Nephron (organoid): ENCODE measurements around the gene FCN2.

ENCODE experiments used
- H3K27ac Mint-ChIP-seq, 3 experiments: 2 replicates each; pipeline ENCODE4 v1.8.0; 2020; ENCODE audit warnings: mixed read lengths in 3 of 3, mild to moderate bottlenecking in 2 of 3, moderate library complexity in 1 of 3
- H3K27me3 Mint-ChIP-seq: 2 replicates; pipeline ENCODE4 v1.8.0; 2021; ENCODE audit warnings: low read depth, mild to moderate bottlenecking, moderate library complexity, mixed read lengths
- H3K36me3 Mint-ChIP-seq: 2 replicates; pipeline ENCODE4 v1.8.0; 2020; ENCODE audit warnings: low read depth, mixed read lengths
- H3K4me1 Mint-ChIP-seq: 2 replicates; pipeline ENCODE4 v1.8.0; 2020; ENCODE audit warnings: mixed read lengths
- H3K4me3 Mint-ChIP-seq, 3 experiments: 2 replicates each; pipeline ENCODE4 v1.8.0; 2020; ENCODE audit warnings: mild to moderate bottlenecking in 3 of 3, mixed read lengths in 3 of 3, moderate library complexity in 2 of 3
- H3K9me3 Mint-ChIP-seq: 2 replicates; pipeline ENCODE4 v1.8.0; 2020; ENCODE audit warnings: mixed read lengths
- TF ChIP-seq, protein P1 (sequence below), 3 experiments: fragments of 200-600 bp; sonication (generic); IDR thresholded peaks; one replicate each; pipeline ENCODE4 v1.5.0; 2021; ENCODE audit warnings: antibody characterized with exemption in 3 of 3; ENCODE audit not compliant: unreplicated experiment in 3 of 3

Gene FCN2

GRCh38 chr9:134886413-134886913 is 5.9 kb downstream of the FCN2 start:
- peaks cover 5% of the 10 kb centered on the region for H3K4me1 Mint-ChIP-seq
- H3K9me3 Mint-ChIP-seq = no peaks in the 10 kb centered on the region
- H3K27ac Mint-ChIP-seq = no peak overlapping the region
- H3K27me3 Mint-ChIP-seq = peaks cover 13% of the 10 kb centered on the region
- TF ChIP-seq, protein P1, sequence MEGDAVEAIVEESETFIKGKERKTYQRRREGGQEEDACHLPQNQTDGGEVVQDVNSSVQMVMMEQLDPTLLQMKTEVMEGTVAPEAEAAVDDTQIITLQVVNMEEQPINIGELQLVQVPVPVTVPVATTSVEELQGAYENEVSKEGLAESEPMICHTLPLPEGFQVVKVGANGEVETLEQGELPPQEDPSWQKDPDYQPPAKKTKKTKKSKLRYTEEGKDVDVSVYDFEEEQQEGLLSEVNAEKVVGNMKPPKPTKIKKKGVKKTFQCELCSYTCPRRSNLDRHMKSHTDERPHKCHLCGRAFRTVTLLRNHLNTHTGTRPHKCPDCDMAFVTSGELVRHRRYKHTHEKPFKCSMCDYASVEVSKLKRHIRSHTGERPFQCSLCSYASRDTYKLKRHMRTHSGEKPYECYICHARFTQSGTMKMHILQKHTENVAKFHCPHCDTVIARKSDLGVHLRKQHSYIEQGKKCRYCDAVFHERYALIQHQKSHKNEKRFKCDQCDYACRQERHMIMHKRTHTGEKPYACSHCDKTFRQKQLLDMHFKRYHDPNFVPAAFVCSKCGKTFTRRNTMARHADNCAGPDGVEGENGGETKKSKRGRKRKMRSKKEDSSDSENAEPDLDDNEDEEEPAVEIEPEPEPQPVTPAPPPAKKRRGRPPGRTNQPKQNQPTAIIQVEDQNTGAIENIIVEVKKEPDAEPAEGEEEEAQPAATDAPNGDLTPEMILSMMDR (IDR thresholded peaks at IDR 0.05; ENCODE audit: unreplicated experiment in 3 of 3) = no peak
- no peaks in the 10 kb centered on the region for H3K36me3 Mint-ChIP-seq
- no peak overlapping the region for H3K4me3 Mint-ChIP-seq

- TF ChIP-seq, protein P1 (IDR thresholded peaks at IDR 0.05; ENCODE audit: unreplicated experiment in 3 of 3) = no peak
- H3K27me3 Mint-ChIP-seq = peaks cover 12% of the 10 kb centered on the region
- no peak overlapping the region for H3K4me3 Mint-ChIP-seq
- no peak overlapping the region for H3K27ac Mint-ChIP-seq
- peaks cover 5% of the 10 kb centered on the region for H3K4me1 Mint-ChIP-seq
- no peaks in the 10 kb centered on the region for H3K36me3 Mint-ChIP-seq
- H3K9me3 Mint-ChIP-seq = no peaks in the 10 kb centered on the region
These were observed 6.6 kb downstream of the FCN2 start for GRCh38 chr9:134887219-134887618.

DNA sequence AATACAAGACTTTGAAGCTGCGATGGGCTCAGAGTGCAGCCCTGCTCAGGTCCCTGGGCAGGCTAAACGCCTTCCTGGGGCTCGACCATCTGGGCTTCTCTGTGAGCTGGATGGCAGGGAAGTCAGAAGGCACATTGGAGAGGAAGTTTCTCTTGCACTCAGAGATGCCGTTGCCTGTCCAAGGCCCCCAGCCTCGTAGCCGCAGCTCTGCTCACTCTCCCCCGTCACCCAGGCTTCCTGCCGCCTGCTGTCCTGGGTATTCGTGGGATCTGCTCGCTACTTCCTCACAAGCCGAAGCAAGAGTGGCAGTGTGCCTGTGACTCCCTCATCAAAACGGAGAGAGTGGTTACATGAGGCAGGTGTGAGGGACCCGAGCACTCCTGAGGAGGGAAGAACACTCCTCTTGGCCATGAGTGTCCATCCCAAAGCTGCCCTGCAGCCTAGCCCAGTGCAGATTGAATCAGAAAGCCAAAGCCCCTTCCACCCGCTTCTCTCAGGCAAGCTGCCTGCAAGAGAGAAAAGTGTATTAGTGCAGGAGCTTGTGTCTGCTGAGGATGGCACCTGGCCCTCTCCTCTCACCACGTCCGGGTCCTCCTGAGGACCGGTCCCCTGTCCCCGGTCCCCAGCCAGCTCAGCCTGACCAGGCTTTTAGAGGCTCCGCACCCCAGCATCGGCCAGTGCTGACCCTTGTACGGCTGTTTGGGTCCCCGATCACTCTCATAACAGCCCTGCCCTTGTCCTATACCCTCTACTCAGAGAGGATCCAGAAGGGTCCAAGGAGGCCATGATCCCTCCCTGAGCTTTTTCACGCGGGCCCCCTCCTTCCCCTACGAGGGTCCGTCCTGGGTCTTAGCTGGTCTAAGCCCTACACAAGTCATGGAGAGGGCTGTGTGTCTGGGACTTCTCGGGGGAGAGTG is 7.3 kb downstream of the FCN2 start:
- no peak overlapping the region for H3K27ac Mint-ChIP-seq
- H3K4me3 Mint-ChIP-seq = no peak overlapping the region
- peaks cover 2% of the 10 kb centered on the region for H3K9me3 Mint-ChIP-seq
- H3K36me3 Mint-ChIP-seq = no peaks in the 10 kb centered on the region
- peaks cover 10% of the 10 kb centered on the region for H3K27me3 Mint-ChIP-seq
- H3K4me1 Mint-ChIP-seq = peaks cover 5% of the 10 kb centered on the region
- TF ChIP-seq, protein P1 (IDR thresholded peaks at IDR 0.05; ENCODE audit: unreplicated experiment in 3 of 3) = no peak

DNA sequence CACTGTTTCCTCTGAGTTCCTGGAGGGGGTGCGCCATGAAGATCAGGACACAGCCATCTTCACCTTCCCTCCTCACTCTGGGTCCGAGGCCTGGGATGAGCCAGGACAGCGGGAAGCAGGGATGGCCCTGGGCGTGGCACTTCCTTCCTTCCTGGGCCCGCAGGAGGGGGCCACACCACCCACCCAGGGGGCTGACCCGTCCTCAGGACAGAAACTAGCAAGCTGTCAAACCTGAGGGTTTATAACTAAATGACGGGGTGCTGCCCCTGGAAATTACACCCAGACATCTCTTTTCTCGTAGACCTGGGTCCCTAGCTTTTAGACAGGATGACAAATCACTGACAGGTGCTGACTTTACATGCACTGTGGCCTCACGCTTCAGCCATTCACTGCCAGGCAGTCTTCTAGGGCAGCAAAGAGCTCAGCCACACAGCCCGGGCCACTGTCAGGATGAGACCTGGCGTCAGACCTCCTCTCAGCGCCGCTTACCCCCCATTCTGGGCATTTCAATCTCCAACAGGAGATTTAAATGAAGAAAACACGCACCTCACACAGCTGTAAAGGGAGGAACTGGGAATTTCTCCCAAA is 8.1 kb downstream of the FCN2 start:
- H3K9me3 Mint-ChIP-seq = peaks cover 2% of the 10 kb centered on the region
- H3K27ac Mint-ChIP-seq = no peak overlapping the region
- peaks cover 12% of the 10 kb centered on the region for H3K27me3 Mint-ChIP-seq
- TF ChIP-seq, protein P1 (IDR thresholded peaks at IDR 0.05; ENCODE audit: unreplicated experiment in 3 of 3) = no peak
- no peaks in the 10 kb centered on the region for H3K36me3 Mint-ChIP-seq
- H3K4me1 Mint-ChIP-seq = peaks cover 5% of the 10 kb centered on the region
- no peak overlapping the region for H3K4me3 Mint-ChIP-seq

DNA sequence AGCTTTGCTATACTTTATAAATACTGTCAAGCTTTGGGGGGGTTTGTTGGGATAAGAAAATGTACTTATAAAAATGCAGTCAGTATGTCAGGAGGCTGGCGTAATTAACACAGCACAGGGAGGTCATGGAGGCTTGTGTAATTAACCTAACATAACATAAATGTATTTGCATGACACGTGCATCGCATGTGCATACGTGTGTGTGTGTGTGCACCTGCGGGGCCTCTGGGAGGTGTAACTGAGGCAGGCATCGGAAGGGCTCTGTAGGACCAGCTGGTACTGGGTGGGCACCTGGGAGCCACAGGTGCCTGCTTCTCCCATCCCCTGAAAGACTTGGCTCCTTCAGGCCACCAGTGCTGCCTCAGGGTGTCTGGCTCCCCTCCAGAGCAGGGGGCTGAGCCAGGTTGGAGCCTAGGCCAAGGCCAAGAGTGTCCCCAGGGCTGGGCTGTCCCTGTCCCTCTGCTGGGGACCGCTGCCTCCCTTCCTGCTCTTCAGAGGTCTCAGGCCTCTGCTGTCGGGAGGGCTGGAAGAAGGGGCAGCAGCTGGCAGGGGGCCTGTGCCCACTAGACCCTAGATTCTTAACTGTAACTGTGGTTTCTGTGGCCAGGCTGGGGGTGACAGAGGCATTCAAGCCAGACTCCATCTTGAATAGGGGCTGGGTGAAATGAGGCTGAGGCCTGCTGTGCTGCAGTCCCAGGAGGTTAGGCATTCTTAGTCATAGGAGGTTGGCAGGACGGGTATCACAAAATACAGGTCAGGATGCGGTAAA is 9.0 kb downstream of the FCN2 start:
- Mint-ChIP-seq H3K27ac (no peak overlapping the region), H3K4me3 (no peak overlapping the region), H3K9me3 (peaks cover 2% of the 10 kb centered on the region), H3K4me1 (peaks cover 5% of the 10 kb centered on the region), H3K27me3 (peaks cover 12% of the 10 kb centered on the region), H3K36me3 (no peaks in the 10 kb centered on the region)
- TF ChIP-seq, protein P1 (IDR thresholded peaks at IDR 0.05; ENCODE audit: unreplicated experiment in 3 of 3) = no peak
